Measurements from ENCODE around the gene METTL1. TPM values are rescaled to one million over a fixed set of nuclear protein-coding genes. Genes with fewer than 3 reads are reported as not detected.
"Not testable (repeated sequence)": the region's sequence is repeated elsewhere in the genome, so short reads cannot be mapped to it uniquely, and the experiment has no call there.

The METTL1 gene
- total RNA-seq (2014; rRNA removed; shearing (Covaris generic)) (12.2 and 18.9 TPM in 2 replicates), polyA plus RNA-seq (2016; fragmentation: Nextera tagmentation; extraction: Ambion mirVana) (39.5 and 47.0 TPM in 2 replicates)
- long read RNA-seq, transcript METTL1-202 (6 exons, 2,066 nt) = major isoform, 35 of 52 reads
- long read RNA-seq, partial matches to known transcripts = 1 of 52 reads
- long read RNA-seq, other reads (novel, unspliced or antisense) = 12 of 52 reads

DNA sequence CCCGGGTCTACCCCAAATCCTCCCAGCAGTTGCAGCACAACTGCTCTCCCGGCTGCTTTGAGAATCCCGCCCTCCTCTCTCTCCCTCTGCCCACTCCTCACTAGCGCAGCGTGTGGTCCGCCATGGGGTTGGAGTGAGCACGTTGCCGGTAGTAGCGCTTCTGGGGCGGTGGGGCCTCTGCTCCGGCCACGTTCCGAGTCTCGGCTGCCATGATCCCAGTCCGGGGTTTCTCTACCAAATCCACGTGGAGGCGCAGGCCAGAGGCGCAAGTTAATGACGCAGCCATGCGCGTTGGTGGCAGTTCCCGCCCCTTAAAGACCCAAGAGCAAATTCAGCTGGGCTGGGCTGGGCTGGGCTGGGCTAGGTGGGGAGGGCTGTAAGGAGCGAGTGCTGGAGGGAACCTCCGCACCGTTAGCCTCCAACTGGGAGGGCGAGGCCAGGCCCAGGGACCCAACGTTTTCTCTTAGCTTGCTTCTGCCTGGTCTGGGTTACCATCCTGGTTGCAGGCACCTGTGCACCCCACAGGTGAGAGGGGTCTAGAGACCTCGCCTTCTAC is at the start of gene METTL1:
TSS of gene METTL1 (minus strand) at position 233 of the 556 bp plus-strand sequence. CDS start at position 211, 22 bp downstream.
- DNase-seq (ENCODE audit: low spot score) = peak; percentile 99
- Mint-ChIP-seq H3K36me3 (ENCODE audit: low read depth) (peaks cover 35% of the 10 kb centered on the region), H3K4me1 (peaks cover 13% of the 10 kb centered on the region), H3K9me3 (no peaks in the 10 kb centered on the region; the same call in 2 of the 3 replicates), H3K27me3 (ENCODE audit: insufficient read depth, low read depth, poor library complexity) (peaks cover 16% of the 10 kb centered on the region), H3K27ac (peak within 1 kb of the TSS; percentile 100), H3K4me3 (peak within 1 kb of the TSS; percentile 98)
- peak; percentile 90 for ATAC-seq
- Histone ChIP-seq H3K4me3 (peak within 1 kb of the TSS; percentile 78), H3K4me2 (peak within 1 kb of the TSS; percentile 99), H3K27me3 (ENCODE audit: insufficient read depth) (peaks cover 29% of the 10 kb centered on the region), H3K36me3 (ENCODE audit: insufficient read depth) (no peaks in the 10 kb centered on the region; the same call in 1 of the 2 replicates), H3K27ac (ENCODE audit: low read depth) (peak within 1 kb of the TSS; percentile 95), H3K79me2 (replicated peaks; ENCODE audit: insufficient read depth) (no peaks in the 10 kb centered on the region), H2AFZ (peak within 1 kb of the TSS; percentile 100), H3K4me1 (ENCODE audit: insufficient read depth) (peaks cover 7% of the 10 kb centered on the region; the same call in 1 of the 2 replicates), H3F3A (replicated peaks; ENCODE audit: low read depth) (no peaks in the 10 kb centered on the region; the same call in 1 of the 2 replicates), H3K9me2 (ENCODE audit: insufficient read depth) (no peaks in the 10 kb centered on the region), H4K20me1 (replicated peaks; ENCODE audit: insufficient read depth) (peaks cover 7% of the 10 kb centered on the region; the same call in 1 of the 2 replicates)
- peak; percentile 97 for TF ChIP-seq CREB1 (CRISPR knock-in tag; IDR thresholded peaks at IDR 0.05; ENCODE audit: low read depth)
- peak; percentile 95 for TF ChIP-seq POLR2AphosphoS5 (IDR thresholded peaks at IDR 0.05; ENCODE audit: low read depth)
- TF ChIP-seq, protein P1, sequence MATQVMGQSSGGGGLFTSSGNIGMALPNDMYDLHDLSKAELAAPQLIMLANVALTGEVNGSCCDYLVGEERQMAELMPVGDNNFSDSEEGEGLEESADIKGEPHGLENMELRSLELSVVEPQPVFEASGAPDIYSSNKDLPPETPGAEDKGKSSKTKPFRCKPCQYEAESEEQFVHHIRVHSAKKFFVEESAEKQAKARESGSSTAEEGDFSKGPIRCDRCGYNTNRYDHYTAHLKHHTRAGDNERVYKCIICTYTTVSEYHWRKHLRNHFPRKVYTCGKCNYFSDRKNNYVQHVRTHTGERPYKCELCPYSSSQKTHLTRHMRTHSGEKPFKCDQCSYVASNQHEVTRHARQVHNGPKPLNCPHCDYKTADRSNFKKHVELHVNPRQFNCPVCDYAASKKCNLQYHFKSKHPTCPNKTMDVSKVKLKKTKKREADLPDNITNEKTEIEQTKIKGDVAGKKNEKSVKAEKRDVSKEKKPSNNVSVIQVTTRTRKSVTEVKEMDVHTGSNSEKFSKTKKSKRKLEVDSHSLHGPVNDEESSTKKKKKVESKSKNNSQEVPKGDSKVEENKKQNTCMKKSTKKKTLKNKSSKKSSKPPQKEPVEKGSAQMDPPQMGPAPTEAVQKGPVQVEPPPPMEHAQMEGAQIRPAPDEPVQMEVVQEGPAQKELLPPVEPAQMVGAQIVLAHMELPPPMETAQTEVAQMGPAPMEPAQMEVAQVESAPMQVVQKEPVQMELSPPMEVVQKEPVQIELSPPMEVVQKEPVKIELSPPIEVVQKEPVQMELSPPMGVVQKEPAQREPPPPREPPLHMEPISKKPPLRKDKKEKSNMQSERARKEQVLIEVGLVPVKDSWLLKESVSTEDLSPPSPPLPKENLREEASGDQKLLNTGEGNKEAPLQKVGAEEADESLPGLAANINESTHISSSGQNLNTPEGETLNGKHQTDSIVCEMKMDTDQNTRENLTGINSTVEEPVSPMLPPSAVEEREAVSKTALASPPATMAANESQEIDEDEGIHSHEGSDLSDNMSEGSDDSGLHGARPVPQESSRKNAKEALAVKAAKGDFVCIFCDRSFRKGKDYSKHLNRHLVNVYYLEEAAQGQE (IDR thresholded peaks at IDR 0.05; ENCODE audit: unreplicated experiment) = no peak
- no peak for TF ChIP-seq ZNF331 (CRISPR knock-in tag; IDR thresholded peaks at IDR 0.05; ENCODE audit: low read depth)
- TF ChIP-seq EZH2phosphoT487 (IDR thresholded peaks at IDR 0.05; ENCODE audit: unreplicated experiment) = no peak
- no peak for TF ChIP-seq NANOG (IDR thresholded peaks at IDR 0.05; ENCODE audit: borderline replicate concordance)
- no peak for TF ChIP-seq ETS1 (IDR thresholded peaks at IDR 0.05)
- TF ChIP-seq STAT1 (IDR thresholded peaks at IDR 0.05; ENCODE audit: unreplicated experiment) = no peak
- TF ChIP-seq, protein P2, sequence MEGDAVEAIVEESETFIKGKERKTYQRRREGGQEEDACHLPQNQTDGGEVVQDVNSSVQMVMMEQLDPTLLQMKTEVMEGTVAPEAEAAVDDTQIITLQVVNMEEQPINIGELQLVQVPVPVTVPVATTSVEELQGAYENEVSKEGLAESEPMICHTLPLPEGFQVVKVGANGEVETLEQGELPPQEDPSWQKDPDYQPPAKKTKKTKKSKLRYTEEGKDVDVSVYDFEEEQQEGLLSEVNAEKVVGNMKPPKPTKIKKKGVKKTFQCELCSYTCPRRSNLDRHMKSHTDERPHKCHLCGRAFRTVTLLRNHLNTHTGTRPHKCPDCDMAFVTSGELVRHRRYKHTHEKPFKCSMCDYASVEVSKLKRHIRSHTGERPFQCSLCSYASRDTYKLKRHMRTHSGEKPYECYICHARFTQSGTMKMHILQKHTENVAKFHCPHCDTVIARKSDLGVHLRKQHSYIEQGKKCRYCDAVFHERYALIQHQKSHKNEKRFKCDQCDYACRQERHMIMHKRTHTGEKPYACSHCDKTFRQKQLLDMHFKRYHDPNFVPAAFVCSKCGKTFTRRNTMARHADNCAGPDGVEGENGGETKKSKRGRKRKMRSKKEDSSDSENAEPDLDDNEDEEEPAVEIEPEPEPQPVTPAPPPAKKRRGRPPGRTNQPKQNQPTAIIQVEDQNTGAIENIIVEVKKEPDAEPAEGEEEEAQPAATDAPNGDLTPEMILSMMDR (conservative IDR thresholded peaks at IDR 0.05; ENCODE audit: low read depth in 2 of 2) = no peak
- no peak for TF ChIP-seq ZNF114 (CRISPR knock-in tag; IDR thresholded peaks at IDR 0.05)

DNA sequence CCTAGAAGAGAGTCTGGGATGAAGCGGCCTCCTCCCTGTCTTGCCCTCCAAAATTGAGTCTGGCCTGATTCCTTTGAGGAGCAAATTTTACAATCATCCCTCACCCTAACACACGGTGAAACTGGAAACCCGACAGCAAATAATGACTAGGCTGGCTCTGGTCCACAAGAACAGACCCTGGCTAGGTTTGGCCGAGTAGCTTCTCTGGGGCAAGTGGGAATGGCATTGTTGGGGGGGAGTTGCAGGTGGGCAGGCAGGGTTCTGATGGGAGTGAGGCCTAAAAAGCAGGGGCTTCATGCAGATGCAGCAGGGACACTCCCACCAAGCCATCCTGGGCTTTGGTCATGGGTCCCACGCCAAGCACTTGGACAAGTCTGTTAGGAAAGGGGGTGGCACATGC is 49.1 kb upstream of the METTL1 start:
- H3K36me3 ChIP-seq (ENCODE audit: insufficient read depth) = peaks cover 17% of the 10 kb centered on the region
- Mint-ChIP-seq H3K27me3 (ENCODE audit: insufficient read depth, low read depth, poor library complexity) (peaks cover 15% of the 10 kb centered on the region), H3K36me3 (ENCODE audit: low read depth) (peaks cover 54% of the 10 kb centered on the region)
- not testable (repeated sequence) for H2AFZ ChIP-seq; H3K27me3 ChIP-seq (ENCODE audit: insufficient read depth); H3K4me2 ChIP-seq; H3K9me2 ChIP-seq (ENCODE audit: insufficient read depth); H3K27ac Mint-ChIP-seq; H3K4me3 ChIP-seq; DNase-seq (ENCODE audit: low spot score); H3K9me3 Mint-ChIP-seq; H3K27ac ChIP-seq (ENCODE audit: low read depth); H3F3A ChIP-seq (replicated peaks; ENCODE audit: low read depth); H3K4me3 Mint-ChIP-seq; H4K20me1 ChIP-seq (replicated peaks; ENCODE audit: insufficient read depth); H3K79me2 ChIP-seq (replicated peaks; ENCODE audit: insufficient read depth); ATAC-seq; H3K4me1 Mint-ChIP-seq; H3K4me1 ChIP-seq (ENCODE audit: insufficient read depth)

- H3K4me3 Mint-ChIP-seq = not testable (repeated sequence)
Measured at GRCh38 chr12:57820119-57820518, 48.2 kb upstream of the METTL1 start.

More at GRCh38 chr12:57820119-57820518, 48.2 kb upstream of the METTL1 start:
- Mint-ChIP-seq H3K36me3 (ENCODE audit: low read depth) (peaks cover 45% of the 10 kb centered on the region), H3K27me3 (ENCODE audit: insufficient read depth, low read depth, poor library complexity) (peaks cover 18% of the 10 kb centered on the region)
- H2AFZ ChIP-seq; H3K9me2 ChIP-seq (ENCODE audit: insufficient read depth); ATAC-seq; H3K79me2 ChIP-seq (replicated peaks; ENCODE audit: insufficient read depth); H3K27ac Mint-ChIP-seq; H3K4me1 Mint-ChIP-seq; H3K4me1 ChIP-seq (ENCODE audit: insufficient read depth); H3K36me3 ChIP-seq (ENCODE audit: insufficient read depth); H4K20me1 ChIP-seq (replicated peaks; ENCODE audit: insufficient read depth); H3K9me3 Mint-ChIP-seq; H3K27ac ChIP-seq (ENCODE audit: low read depth); H3K4me2 ChIP-seq; DNase-seq (ENCODE audit: low spot score); H3F3A ChIP-seq (replicated peaks; ENCODE audit: low read depth); H3K4me3 ChIP-seq; H3K27me3 ChIP-seq (ENCODE audit: insufficient read depth): not testable (repeated sequence)
